A673 (cell line): Measurements from ENCODE around the gene RSRC1. TPM values are rescaled to one million over a fixed set of nuclear protein-coding genes. Genes with fewer than 3 reads are reported as not detected.

Source experiments
- BruUV-seq: library from RNA; stranded (reverse); fragments of 400-500 nt; replicated peaks from 2 replicates; lab custom pipeline; 2021; lab: Mats Ljungman, UMichigan
- CTCF ChIA-PET: fragments of 300-600 bp; sonication (Branson Sonifier 250); formaldehyde crosslinking; loops from one replicate; lab custom pipeline; 2022; ENCODE audit warnings: antibody characterized with exemption; lab: Charles Lee
- POLR2A ChIA-PET: fragments of 300-600 bp; sonication (Branson Sonifier 250); formaldehyde crosslinking; loops from one replicate; lab custom pipeline; 2022; ENCODE audit warnings: antibody characterized with exemption; ENCODE audit not compliant: low non-redundant PET; lab: Charles Lee
- DNase-seq: peaks from one replicate; pipeline ENCODE4 v3.0.0-alpha.2; 2015; ENCODE audit warnings: low spot score
- H3K27ac ChIP-seq: fragments of 200-600 bp; sonication (generic); 2 replicates; pipeline ENCODE4 v1.5.1; 2016; ENCODE audit warnings: mixed run types, low read depth, mild to moderate bottlenecking, mixed read lengths, antibody characterized with exemption, low read length; ENCODE audit not compliant: poor library complexity, severe bottlenecking
- H3K27me3 ChIP-seq: fragments of 200-600 bp; sonication (generic); replicated peaks from 2 replicates; pipeline ENCODE4 v1.6.1; 2017; ENCODE audit warnings: mixed run types, low read depth, mild to moderate bottlenecking, mixed read lengths, antibody characterized with exemption, low read length; ENCODE audit not compliant: insufficient read depth, poor library complexity
- H3K36me3 ChIP-seq: fragments of 200-600 bp; sonication (generic); 2 replicates; pipeline ENCODE4 v1.6.1; 2016; ENCODE audit warnings: mixed run types, mild to moderate bottlenecking, mixed read lengths, antibody characterized with exemption, low read length; ENCODE audit not compliant: insufficient read depth, poor library complexity, severe bottlenecking
- H3K4me1 ChIP-seq: fragments of 200-600 bp; sonication (generic); 2 replicates; pipeline ENCODE4 v1.6.1; 2017; ENCODE audit warnings: mixed run types, mild to moderate bottlenecking, mixed read lengths, antibody characterized with exemption, low read length; ENCODE audit not compliant: insufficient read depth, poor library complexity, severe bottlenecking
- H3K4me3 ChIP-seq: fragments of 200-600 bp; sonication (generic); 2 replicates; pipeline ENCODE4 v1.5.1; 2016; ENCODE audit warnings: low read depth, mixed run types, mild to moderate bottlenecking, mixed read lengths, low read length; ENCODE audit not compliant: poor library complexity, severe bottlenecking
- H3K9me3 ChIP-seq: fragments of 200-600 bp; sonication (generic); 2 replicates; pipeline ENCODE4 v1.6.1; 2016; ENCODE audit warnings: mixed run types, low read depth, mild to moderate bottlenecking, mixed read lengths, antibody characterized with exemption, low read length; ENCODE audit not compliant: poor library complexity, severe bottlenecking
- CTCF ChIP-seq: fragments of 300-800, 200-600 bp; sonication (generic); conservative IDR thresholded peaks from 2 replicates; pipeline ENCODE4 v1.5.1; 2017; ENCODE audit warnings: low read depth, mild to moderate bottlenecking, antibody characterized with exemption, low read length, moderate library complexity, mixed read lengths
- EZH2 ChIP-seq: fragments of 200-600 bp; sonication (generic); IDR thresholded peaks from 2 replicates; pipeline ENCODE4 v1.6.1; 2017; ENCODE audit warnings: borderline replicate concordance, low read depth, mild to moderate bottlenecking, mixed read lengths, antibody characterized with exemption, low read length; ENCODE audit not compliant: poor library complexity, severe bottlenecking
- intact Hi-C: fragments of 100-400 bp; cut with micrococcal nuclease; formaldehyde crosslinking; loops from one replicate; pipeline ENCODE4 v1.10.0; 2022; ENCODE audit not compliant: unreplicated experiment
- total RNA-seq: library from RNA; stranded (reverse); gene quantifications from 2 replicates; pipeline ENCODE4 v1.2.3, GENCODE V29; 2021

Gene RSRC1
- total RNA-seq, 1 experiment from 2014 or later, result 59.4 TPM

GRCh38 chr3:158085358-158085757 lies 24.5 kb upstream of the RSRC1 start:
- Histone ChIP-seq H3K4me3 (no peak overlapping the region), H3K27me3 (peaks cover 10% of the 10 kb centered on the region), H3K27ac (no peak overlapping the region), H3K9me3 (no peaks in the 10 kb centered on the region), H3K4me1 (no peaks in the 10 kb centered on the region), H3K36me3 (no peaks in the 10 kb centered on the region)
- POLR2A ChIA-PET, result no interaction called here
- BruUV-seq, result no TSS peak
- CTCF ChIA-PET, result no interaction called here
- intact Hi-C loops, result no loop called here
- TF ChIP-seq CTCF (no peak), EZH2 (no peak)
- DNase-seq, result no peak

GRCh38 chr3:158085931-158086330 lies 24.0 kb upstream of the RSRC1 start:
- DNase-seq, result no peak
- intact Hi-C loops, result no loop called here
- no peak overlapping the region for H3K4me3 ChIP-seq
- H3K27me3 ChIP-seq, result peaks cover 10% of the 10 kb centered on the region
- BruUV-seq, result no TSS peak
- H3K4me1 ChIP-seq, result no peaks in the 10 kb centered on the region
- no peaks in the 10 kb centered on the region for H3K9me3 ChIP-seq
- ChIA-PET CTCF (no interaction called here), POLR2A (no interaction called here)
- no peak for TF ChIP-seq CTCF
- TF ChIP-seq EZH2, result no peak
- no peaks in the 10 kb centered on the region for H3K36me3 ChIP-seq
- no peak overlapping the region for H3K27ac ChIP-seq

- POLR2A ChIA-PET, result no interaction called here
- Histone ChIP-seq H3K9me3 (no peaks in the 10 kb centered on the region), H3K27ac (no peak overlapping the region), H3K27me3 (peaks cover 10% of the 10 kb centered on the region), H3K4me1 (no peaks in the 10 kb centered on the region), H3K36me3 (no peaks in the 10 kb centered on the region), H3K4me3 (no peak overlapping the region)
- TF ChIP-seq CTCF (no peak), EZH2 (no peak)
- CTCF ChIA-PET, result no interaction called here
- intact Hi-C loops, result no loop called here
- BruUV-seq, result no TSS peak
- no peak for DNase-seq
These were observed 23.5 kb upstream of the RSRC1 start for GRCh38 chr3:158086361-158086760.
